Hematopoietic multipotent progenitor cell treated with erythropoietin and hydrocortisone succinate and interleukin-3 and kit ligand, for 4 days (in vitro differentiated cells): ENCODE measurements around the gene VSIR.
A peak's percentile ranks its signal among the peaks of the same experiment; 100 is the strongest.

ENCODE experiments used
- DNase-seq: peaks from one replicate; pipeline ENCODE4 v3.0.0-alpha.2; 2015

Gene VSIR

GRCh38 chr10:71711052-71711623 is 62.2 kb downstream of the VSIR start:
- DNase-seq: no peak

DNA sequence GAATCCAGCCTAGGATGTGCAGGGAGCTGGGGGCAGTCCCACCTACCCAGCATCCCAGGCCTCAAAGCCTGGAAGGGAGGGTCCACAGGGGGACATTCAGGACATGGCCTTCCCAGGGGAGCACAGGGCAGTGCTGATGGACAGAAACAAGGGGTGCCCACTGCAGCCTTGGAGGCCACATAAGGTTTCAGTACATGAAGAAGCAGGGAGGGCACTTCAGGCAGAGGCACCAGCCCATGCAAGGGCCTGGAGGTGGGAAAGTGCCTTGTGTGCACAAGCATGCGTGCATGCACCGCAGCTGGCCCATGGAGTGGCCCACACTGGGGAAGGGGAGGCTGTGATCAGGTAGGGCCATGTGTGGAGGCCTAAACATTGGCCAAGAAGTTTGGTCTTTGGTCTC is 62.8 kb downstream of the VSIR start:
- no peak for DNase-seq

- no peak for DNase-seq
Measured at GRCh38 chr10:71708897-71709882, 64.1 kb downstream of the VSIR start.

DNA sequence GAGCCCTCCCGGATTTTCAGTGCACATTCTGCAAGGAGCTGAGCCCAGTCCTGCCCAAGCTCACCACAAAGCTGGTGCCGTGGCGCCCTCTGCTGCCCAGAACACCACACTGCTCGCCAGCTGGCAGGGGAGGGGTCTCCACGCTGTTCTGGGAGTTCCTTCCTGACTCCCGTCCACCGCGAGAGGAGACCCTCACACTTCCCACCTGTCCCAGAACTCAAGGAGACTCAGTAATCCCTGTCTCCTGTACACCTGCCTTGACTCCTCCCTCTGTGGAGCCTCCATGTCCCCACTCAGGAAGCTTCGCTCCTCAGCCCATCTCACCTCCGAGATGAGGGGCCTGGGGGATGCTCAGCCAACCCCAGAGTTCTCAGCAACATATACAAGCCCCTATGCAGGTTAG is 65.0 kb downstream of the VSIR start:
- peak; percentile 68 for DNase-seq

DNA sequence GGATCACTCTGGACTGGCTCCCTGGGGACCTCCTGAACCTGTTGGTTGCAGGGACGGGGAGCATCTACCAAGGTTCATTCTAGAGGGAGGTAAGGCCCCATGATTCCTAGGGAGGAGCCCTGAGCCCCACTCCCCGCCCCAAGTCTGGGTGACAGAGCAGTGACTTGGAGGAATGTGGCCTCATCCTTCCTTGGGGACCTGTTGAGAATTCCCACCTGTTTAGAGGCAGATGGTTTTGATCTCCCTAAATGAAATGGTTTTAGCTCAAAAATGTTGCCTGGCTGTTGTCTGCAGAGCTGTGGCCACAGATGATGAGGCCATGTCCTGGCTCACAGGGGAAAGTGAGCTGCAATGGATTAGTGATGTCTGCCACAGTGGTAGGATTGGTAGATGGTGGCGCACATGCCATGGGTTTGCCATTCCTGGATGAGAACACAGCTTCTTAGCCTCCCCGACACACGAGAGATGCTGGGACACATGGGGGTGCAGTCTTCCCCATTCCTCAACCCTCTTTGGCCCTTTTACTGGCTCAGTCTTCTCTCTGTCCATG is 66.0 kb downstream of the VSIR start:
- DNase-seq: no peak

DNA sequence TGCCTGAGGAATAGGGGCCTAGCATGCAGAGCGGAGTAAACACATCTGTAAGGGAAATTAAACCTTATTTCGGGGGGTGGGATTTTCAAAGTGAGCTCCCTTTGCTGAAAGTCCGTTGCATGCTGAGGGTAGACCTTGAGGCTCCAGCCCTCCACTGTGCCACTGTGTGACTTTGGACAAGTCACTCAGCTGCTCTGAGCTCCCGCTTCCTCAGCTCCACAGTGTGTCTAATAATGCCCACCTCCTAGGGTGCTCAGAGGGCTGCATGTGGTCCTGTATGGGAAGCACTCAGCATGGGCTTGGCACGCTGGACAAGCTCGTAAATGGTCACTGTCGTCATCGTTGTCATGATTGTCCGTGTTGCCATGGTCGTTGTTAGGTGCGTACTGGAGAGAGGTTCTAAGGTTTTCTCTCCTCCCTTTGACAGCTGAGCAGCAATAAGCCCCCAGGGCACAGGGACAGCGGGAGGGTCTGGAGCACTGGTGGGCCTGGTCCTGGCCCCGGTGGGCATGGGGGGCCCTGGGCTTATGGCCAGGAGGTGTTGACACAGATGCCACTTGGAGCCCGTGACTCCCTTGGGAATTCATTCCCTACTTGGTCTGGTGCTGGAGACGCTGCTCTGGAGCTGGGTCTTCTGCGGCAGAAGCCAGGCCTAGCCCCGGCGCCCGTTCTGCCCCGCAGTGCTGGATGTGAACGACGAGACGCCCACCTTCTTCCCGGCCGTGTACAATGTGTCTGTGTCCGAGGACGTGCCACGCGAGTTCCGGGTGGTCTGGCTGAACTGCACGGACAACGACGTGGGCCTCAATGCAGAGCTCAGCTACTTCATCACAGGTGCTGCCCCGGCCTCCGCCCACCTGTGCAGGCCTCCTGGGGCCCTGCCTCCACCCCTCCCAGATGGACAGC is 66.9 kb downstream of the VSIR start:
- no peak for DNase-seq

DNA sequence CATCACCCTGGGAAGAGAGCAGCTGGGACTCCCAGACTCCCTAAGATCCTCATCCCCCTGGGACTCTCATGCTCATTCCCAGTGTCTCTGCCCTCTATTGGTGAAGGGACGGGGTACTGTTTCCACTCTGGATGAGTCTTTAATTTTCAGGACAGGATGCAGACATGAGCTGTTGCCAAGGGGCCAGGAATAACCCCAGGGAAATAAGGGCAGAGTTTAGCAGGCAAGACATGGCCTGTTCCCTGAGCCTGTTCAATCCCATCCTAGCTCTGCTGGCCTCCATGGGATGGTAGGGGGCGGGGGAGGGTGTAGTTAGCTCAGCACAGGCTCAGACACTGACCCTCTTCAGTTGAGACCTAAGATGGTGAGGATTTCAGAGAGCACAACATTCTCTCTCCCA is 67.7 kb downstream of the VSIR start:
- no peak for DNase-seq

DNA sequence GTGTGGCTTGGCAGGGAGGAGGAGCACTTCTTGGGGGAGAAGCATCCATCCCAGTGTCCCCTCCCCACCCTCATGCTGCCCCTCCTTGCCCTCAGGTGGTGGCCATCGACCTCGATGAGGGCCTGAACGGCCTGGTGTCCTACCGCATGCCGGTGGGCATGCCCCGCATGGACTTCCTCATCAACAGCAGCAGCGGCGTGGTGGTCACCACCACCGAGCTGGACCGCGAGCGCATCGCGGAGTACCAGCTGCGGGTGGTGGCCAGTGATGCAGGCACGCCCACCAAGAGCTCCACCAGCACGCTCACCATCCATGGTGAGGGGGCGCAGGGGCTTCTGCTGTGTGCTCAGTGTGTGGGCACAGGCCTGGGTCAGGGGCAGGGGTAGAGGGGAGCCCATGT is 68.5 kb downstream of the VSIR start:
- DNase-seq: no peak

DNA sequence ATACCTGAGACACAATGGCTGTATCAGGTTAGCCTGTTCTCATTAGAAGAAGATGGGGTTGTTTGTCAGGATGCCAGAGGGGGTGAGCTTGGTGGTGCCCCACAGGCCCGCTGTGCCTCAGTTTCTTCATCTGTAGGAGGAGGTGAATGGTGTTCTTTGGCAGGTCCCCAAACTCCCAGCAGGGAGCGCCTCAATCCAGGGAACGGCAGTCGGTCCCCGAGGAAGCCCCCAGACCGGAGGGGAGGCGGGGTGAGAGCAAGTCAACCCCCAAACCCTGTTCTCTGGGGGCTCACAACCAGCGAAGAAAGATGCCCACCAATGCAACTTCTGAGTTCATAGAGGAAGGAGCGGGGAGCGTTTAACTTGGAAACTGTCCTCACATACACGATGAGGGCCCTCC is 69.7 kb downstream of the VSIR start:
- no peak for DNase-seq

- DNase-seq: no peak
Measured at GRCh38 chr10:71701496-71702132, 71.7 kb downstream of the VSIR start.

- DNase-seq: no peak
Measured at GRCh38 chr10:71700731-71701368, 72.5 kb downstream of the VSIR start.

DNA sequence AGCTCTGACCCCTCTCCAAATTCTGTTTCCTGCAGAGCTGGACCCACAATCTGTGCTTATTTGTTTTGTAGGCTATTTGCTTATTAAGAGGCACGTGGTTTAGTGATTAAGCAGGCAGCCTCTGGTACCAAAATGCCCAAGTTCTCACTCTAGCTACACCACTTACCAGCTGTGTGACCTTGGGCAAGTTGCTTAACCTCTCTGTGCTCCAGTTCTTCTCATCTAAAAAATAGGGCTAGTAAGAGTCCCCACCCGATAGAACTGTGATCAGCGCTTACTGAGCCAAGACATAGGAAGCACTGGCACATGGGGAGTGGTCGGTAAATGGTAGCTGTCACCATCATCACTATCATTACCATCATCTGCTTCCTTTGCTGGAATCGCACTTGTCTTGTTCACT is 74.6 kb downstream of the VSIR start:
- DNase-seq: no peak

GRCh38 chr10:71697938-71698709 is 75.2 kb downstream of the VSIR start:
- DNase-seq: no peak
